Left ventricle myocardium inferior (tissue), 1 donor: Measurements from ENCODE around the gene KRT23. TPM values are rescaled to one million over a fixed set of nuclear protein-coding genes. Genes with fewer than 3 reads are reported as not detected.
A peak's percentile ranks its signal among the peaks of the same experiment; 100 is the strongest.

Experiments used
- DNase-seq: peaks from one replicate; pipeline ENCODE4 v3.0.0-alpha.2; 2020
- H3K27ac ChIP-seq: fragments of 200-600 bp; replicated peaks from 2 replicates; pipeline ENCODE4 v1.8.0; 2021
- H3K27me3 ChIP-seq: fragments of 200-600 bp; 2 replicates; pipeline ENCODE4 v1.8.0; 2021; ENCODE audit warnings: low read depth
- H3K36me3 ChIP-seq: fragments of 200-600 bp; 2 replicates; pipeline ENCODE4 v1.8.0; 2021
- H3K4me1 ChIP-seq: fragments of 200-600 bp; 2 replicates; pipeline ENCODE4 v1.8.0; 2021
- H3K4me3 ChIP-seq: fragments of 200-600 bp; 2 replicates; pipeline ENCODE4 v1.8.0; 2021; ENCODE audit warnings: mild to moderate bottlenecking, moderate library complexity
- H3K9me3 ChIP-seq: fragments of 200-600 bp; replicated peaks from 2 replicates; pipeline ENCODE4 v1.8.0; 2021
- CTCF ChIP-seq: fragments of 200-600 bp; IDR thresholded peaks from 2 replicates; pipeline ENCODE4 v1.8.0; 2021; ENCODE audit warnings: antibody characterized with exemption, mild to moderate bottlenecking, borderline replicate concordance
- intact Hi-C: fragments of 100-400 bp; cut with micrococcal nuclease; formaldehyde crosslinking; loops from one replicate; pipeline ENCODE4 v1.11.0; 2022
- total RNA-seq: library from RNA; stranded (reverse); fragmentation: NEBNext Ultra II Directional; extraction: Animal tissue kit (Norgen Biotek cat#: 25700); gene quantifications from one replicate; pipeline ENCODE4 v1.2.1, GENCODE V29; 2021
- donor health status: DM: no; HTN: yes; CAD: no; lungs with severe emphysema.

Gene KRT23
- total RNA-seq, 1 donor from 2014 or later = 0.33 TPM

- no peak for TF ChIP-seq CTCF
- intact Hi-C loops = no loop called here
- DNase-seq = no peak
- H3K9me3 ChIP-seq = no peaks in the 10 kb centered on the region
- H3K27ac ChIP-seq = no peak overlapping the region
- no peaks in the 10 kb centered on the region for H3K36me3 ChIP-seq
- peaks cover 31% of the 10 kb centered on the region for H3K27me3 ChIP-seq
- H3K4me3 ChIP-seq = no peak overlapping the region
- H3K4me1 ChIP-seq = no peaks in the 10 kb centered on the region
Observed at GRCh38 chr17:40914075-40914855, 23.2 kb downstream of the KRT23 start.

GRCh38 chr17:40912486-40913210, 24.8 kb downstream of the KRT23 start:
- Histone ChIP-seq H3K27me3 (peaks cover 45% of the 10 kb centered on the region), H3K27ac (no peak overlapping the region), H3K4me3 (no peak overlapping the region), H3K36me3 (no peaks in the 10 kb centered on the region), H3K9me3 (no peaks in the 10 kb centered on the region), H3K4me1 (no peaks in the 10 kb centered on the region)
- no peak for TF ChIP-seq CTCF
- no peak for DNase-seq
- intact Hi-C loops = no loop called here

- intact Hi-C loops = no loop called here
Observed at GRCh38 chr17:40910441-40910841, 27.0 kb downstream of the KRT23 start.

GRCh38 chr17:40909755-40910154, 27.7 kb downstream of the KRT23 start:
- no peak for DNase-seq
- no peak for TF ChIP-seq CTCF
- peaks cover 72% of the 10 kb centered on the region for H3K27me3 ChIP-seq
- intact Hi-C loops = no loop called here
- no peak overlapping the region for H3K4me3 ChIP-seq
- no peaks in the 10 kb centered on the region for H3K9me3 ChIP-seq
- no peaks in the 10 kb centered on the region for H3K4me1 ChIP-seq
- no peaks in the 10 kb centered on the region for H3K36me3 ChIP-seq
- no peak overlapping the region for H3K27ac ChIP-seq

More at GRCh38 chr17:40910441-40910841, 27.0 kb downstream of the KRT23 start:
- no peak for TF ChIP-seq CTCF
- Histone ChIP-seq H3K9me3 (no peaks in the 10 kb centered on the region), H3K27ac (no peak overlapping the region), H3K4me3 (no peak overlapping the region), H3K36me3 (no peaks in the 10 kb centered on the region), H3K27me3 (peaks cover 67% of the 10 kb centered on the region), H3K4me1 (no peaks in the 10 kb centered on the region)
- DNase-seq = no peak

GRCh38 chr17:40909351-40909750, 28.1 kb downstream of the KRT23 start:
- peak; percentile 52 for DNase-seq
- no peak overlapping the region for H3K27ac ChIP-seq
- intact Hi-C loops = no loop called here

More at GRCh38 chr17:40909351-40909750, 28.1 kb downstream of the KRT23 start:
- peaks cover 75% of the 10 kb centered on the region for H3K27me3 ChIP-seq
- no peaks in the 10 kb centered on the region for H3K4me1 ChIP-seq
- no peak overlapping the region for H3K4me3 ChIP-seq
- peak; percentile 77 for TF ChIP-seq CTCF
- no peaks in the 10 kb centered on the region for H3K9me3 ChIP-seq
- no peaks in the 10 kb centered on the region for H3K36me3 ChIP-seq
